HepG2 (cell line): ENCODE measurements around the gene GPC6. TPM values are rescaled to one million over a fixed set of nuclear protein-coding genes. Genes with fewer than 3 reads are reported as not detected.

Experiments
- AGO2 ChIP-seq: fragments of 200-400 bp; formaldehyde crosslinking; optimal IDR thresholded peaks from 2 replicates; pipeline ENCODE3; 2017; ENCODE audit warnings: mild to moderate bottlenecking, low read depth, low read length, moderate library complexity
- FOXA3 ChIP-seq: IDR thresholded peaks from 2 replicates; pipeline ENCODE4 v1.6.1; 2016; ENCODE audit warnings: missing genetic modification reagents, missing compliant biosample characterization
- HMGXB3 ChIP-seq: sonication (generic); formaldehyde crosslinking; IDR thresholded peaks from 2 replicates; pipeline ENCODE4 v1.4.0; 2020; ENCODE audit warnings: missing genetic modification reagents, borderline replicate concordance
- IKZF5 ChIP-seq: IDR thresholded peaks from 2 replicates; pipeline ENCODE4 v1.6.1; 2018; ENCODE audit warnings: missing genetic modification reagents, mild to moderate bottlenecking, missing compliant biosample characterization
- NCOA2 ChIP-seq: sonication (generic); formaldehyde crosslinking; IDR thresholded peaks from 2 replicates; pipeline ENCODE4 v1.8.0; 2022; ENCODE audit warnings: inconsistent platforms
- RARG ChIP-seq: sonication (generic); formaldehyde crosslinking; IDR thresholded peaks from 2 replicates; pipeline ENCODE4 v1.4.0; 2020; ENCODE audit warnings: low read depth, mild to moderate bottlenecking, missing genetic modification reagents
- RERE ChIP-seq: IDR thresholded peaks from 2 replicates; pipeline ENCODE4 v1.6.1; 2016; ENCODE audit warnings: low read depth, missing genetic modification reagents, missing compliant biosample characterization
- TCF7L2 ChIP-seq: IDR thresholded peaks from 2 replicates; pipeline ENCODE4 v1.6.1; 2011; ENCODE audit warnings: mild to moderate bottlenecking, low read depth, low read length, moderate library complexity
- TEAD2 ChIP-seq: sonication (generic); formaldehyde crosslinking; IDR thresholded peaks from 2 replicates; pipeline ENCODE4 v1.9.0; 2021; ENCODE audit warnings: missing genetic modification reagents
- TMF1 ChIP-seq: sonication (generic); formaldehyde crosslinking; IDR thresholded peaks from 2 replicates; pipeline ENCODE4 v1.8.1; 2022; ENCODE audit warnings: low read depth, missing genetic modification reagents
- ZNF367 ChIP-seq: sonication (generic); formaldehyde crosslinking; IDR thresholded peaks from 2 replicates; pipeline ENCODE4 v1.4.0; 2020; ENCODE audit warnings: missing genetic modification reagents, borderline replicate concordance
- ZNF512B ChIP-seq: sonication (generic); formaldehyde crosslinking; IDR thresholded peaks from 2 replicates; pipeline ENCODE4 v1.5.1; 2020; ENCODE audit warnings: missing genetic modification reagents, mild to moderate bottlenecking, borderline replicate concordance
- ZSCAN29 ChIP-seq: sonication (generic); formaldehyde crosslinking; conservative IDR thresholded peaks from 2 replicates; pipeline ENCODE4 v1.4.0; 2020; ENCODE audit warnings: mild to moderate bottlenecking, missing genetic modification reagents
- ZUFSP ChIP-seq: sonication (generic); formaldehyde crosslinking; IDR thresholded peaks from 2 replicates; pipeline ENCODE4 v1.9.0; 2021; ENCODE audit warnings: missing genetic modification reagents, mild to moderate bottlenecking, borderline replicate concordance
- polyA plus RNA-seq, 8 experiments: library from polyadenylated mRNA; depleted of rRNA in 3 of 8; stranded (reverse) in 7 of 8; unstranded in 1 of 8; fragments of >200 nt; fragmentation: Illumina TruSeq in 4 of 8; extraction: Trizol in 4 of 8; gene quantifications; 2 replicates each; pipeline versions ENCODE4 v1.2.1 to v1.2.3, GENCODE V29; 2011 to 2016; ENCODE audit warnings: low read depth in 4 of 8, missing spikeins in 1 of 8, mixed read lengths in 1 of 8; ENCODE audit not compliant: insufficient read depth in 1 of 8
- total RNA-seq, 5 experiments: library from RNA; depleted of rRNA; stranded (reverse); fragments of >200 nt; fragmentation: Illumina TruSeq; extraction: Trizol; gene quantifications; 2 replicates each; pipeline ENCODE4 v1.2.3, GENCODE V29; 2016; ENCODE audit warnings: low read depth in 1 of 5

The GPC6 gene
- total and polyA plus RNA-seq, 2 of the 13 experiments (the other 11 are each of a cell fraction or from before 2014, with no cell fraction given): 24.5 to 33.9 TPM

- TF ChIP-seq ZSCAN29 (peak; percentile 97), RARG (CRISPR knock-in tag) (no peak), IKZF5 (peak; percentile 90), ZUFSP (no peak), TEAD2 (CRISPR knock-in tag) (no peak), AGO2 (no peak), TMF1 (no peak), NCOA2 (CRISPR knock-in tag) (peak; percentile 54; the same call in 1 of the 2 replicates), RERE (CRISPR knock-in tag) (peak; percentile 17; the same call in 1 of the 2 replicates), FOXA3 (CRISPR knock-in tag) (peak; percentile 65), ZNF512B (CRISPR knock-in tag) (peak; percentile 93; the same call in 1 of the 2 replicates), ZNF367 (CRISPR knock-in tag) (no peak), HMGXB3 (peak; percentile 75; the same call in 1 of the 2 replicates), TCF7L2 (no peak)
These were observed 22.0 kb downstream of the GPC6 start (continued) for GRCh38 chr13:93248627-93249047.
